VCaP (cell line): Measurements from ENCODE around the gene TNRC6A.

Experiments
- H3K27ac ChIP-seq: fragments of 450-650 bp; 2 replicates; pipeline ENCODE4 v1.5.1; 2017
- CTCF ChIP-seq: fragments of 450-650 bp; conservative IDR thresholded peaks from 2 replicates; pipeline ENCODE4 v1.5.1; 2017; ENCODE audit warnings: mild to moderate bottlenecking, moderate library complexity

Gene TNRC6A

GRCh38 chr16:24819462-24820040, 90.1 kb downstream of the TNRC6A start:
- TF ChIP-seq CTCF: no peak

GRCh38 chr16:24820522-24820921, 91.1 kb downstream of the TNRC6A start:
- no peak for TF ChIP-seq CTCF
- H3K27ac ChIP-seq: no peak overlapping the region

More at GRCh38 chr16:24819462-24820040, 90.1 kb downstream of the TNRC6A start:
- no peak overlapping the region for H3K27ac ChIP-seq

- TF ChIP-seq CTCF: no peak
- H3K27ac ChIP-seq: no peak overlapping the region
These were observed 91.7 kb downstream of the TNRC6A start for GRCh38 chr16:24821129-24821528.

GRCh38 chr16:24822542-24822941, 93.1 kb downstream of the TNRC6A start:
- TF ChIP-seq CTCF: no peak

GRCh38 chr16:24822974-24823373, 93.5 kb downstream of the TNRC6A start:
- H3K27ac ChIP-seq: no peak overlapping the region
- no peak for TF ChIP-seq CTCF

More at GRCh38 chr16:24822542-24822941, 93.1 kb downstream of the TNRC6A start:
- H3K27ac ChIP-seq: no peak overlapping the region

GRCh38 chr16:24825696-24826095, 96.2 kb downstream of the TNRC6A start:
- no peak for TF ChIP-seq CTCF
- H3K27ac ChIP-seq: no peak overlapping the region

GRCh38 chr16:24826096-24826690, 96.7 kb downstream of the TNRC6A start:
- H3K27ac ChIP-seq: no peak overlapping the region

More at GRCh38 chr16:24826096-24826690, 96.7 kb downstream of the TNRC6A start:
- TF ChIP-seq CTCF: no peak
